ENCODE results near the gene SLC2A1. TPM values are rescaled to one million over a fixed set of nuclear protein-coding genes. Genes with fewer than 3 reads are reported as not detected.
A peak's percentile ranks its signal among the peaks of the same experiment; 100 is the strongest.

SLC2A1 gene
- total RNA-seq, 1 experiment from 2014 or later, result 327 TPM

DNA sequence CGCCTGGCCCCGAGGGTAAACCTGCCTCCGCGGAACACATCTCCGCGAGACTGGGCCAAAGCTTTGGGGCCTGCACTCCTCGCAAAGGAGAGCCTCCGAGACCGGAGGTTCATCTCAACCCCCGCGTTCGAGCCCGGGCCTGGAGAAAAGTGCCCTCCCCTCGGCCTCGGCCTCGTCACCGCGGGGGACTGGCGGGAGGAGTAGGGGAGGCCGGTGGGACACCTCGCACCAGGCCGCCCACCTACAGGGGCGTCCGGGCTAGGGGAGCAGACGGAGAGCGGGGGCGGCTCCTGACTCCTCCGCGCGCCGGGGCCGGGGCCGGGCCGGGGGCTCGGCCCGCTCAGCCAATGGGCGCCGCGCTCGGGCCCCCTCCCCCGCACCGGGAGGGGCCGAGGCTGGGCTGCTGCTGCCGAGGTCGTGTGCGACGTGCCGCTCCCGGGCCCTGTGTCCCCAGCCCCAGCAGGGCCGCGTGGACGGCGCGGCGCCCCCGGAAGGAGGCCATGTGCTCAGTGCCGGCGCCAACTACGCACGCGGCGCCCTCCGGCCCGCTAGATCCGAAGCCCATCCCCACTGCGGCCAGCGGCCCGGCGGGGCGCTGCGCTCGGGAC is 684 bp downstream of the SLC2A1 start:
- peak overlapping the region; percentile 76 for H3K27ac ChIP-seq
- intact Hi-C loops (cut with micrococcal nuclease; ENCODE audit: unreplicated experiment), result loop anchor here (1.0 to 2.0 kb wide), 7 partner anchors 8 to 115 kb away; no protein-coding TSS in a partner anchor
- CTCF ChIA-PET, result no interaction called here
- H3K4me2 ChIP-seq, result peak overlapping the region; percentile 77
- H3K9me2 ChIP-seq (ENCODE audit: insufficient read depth), result no peaks in the 10 kb centered on the region
- DNase-seq, result peak in 1 of 2 experiments; percentile 73
- TF ChIP-seq EZH2 (IDR thresholded peaks at IDR 0.05; ENCODE audit: low read depth), result no peak
- TF ChIP-seq, protein P1, sequence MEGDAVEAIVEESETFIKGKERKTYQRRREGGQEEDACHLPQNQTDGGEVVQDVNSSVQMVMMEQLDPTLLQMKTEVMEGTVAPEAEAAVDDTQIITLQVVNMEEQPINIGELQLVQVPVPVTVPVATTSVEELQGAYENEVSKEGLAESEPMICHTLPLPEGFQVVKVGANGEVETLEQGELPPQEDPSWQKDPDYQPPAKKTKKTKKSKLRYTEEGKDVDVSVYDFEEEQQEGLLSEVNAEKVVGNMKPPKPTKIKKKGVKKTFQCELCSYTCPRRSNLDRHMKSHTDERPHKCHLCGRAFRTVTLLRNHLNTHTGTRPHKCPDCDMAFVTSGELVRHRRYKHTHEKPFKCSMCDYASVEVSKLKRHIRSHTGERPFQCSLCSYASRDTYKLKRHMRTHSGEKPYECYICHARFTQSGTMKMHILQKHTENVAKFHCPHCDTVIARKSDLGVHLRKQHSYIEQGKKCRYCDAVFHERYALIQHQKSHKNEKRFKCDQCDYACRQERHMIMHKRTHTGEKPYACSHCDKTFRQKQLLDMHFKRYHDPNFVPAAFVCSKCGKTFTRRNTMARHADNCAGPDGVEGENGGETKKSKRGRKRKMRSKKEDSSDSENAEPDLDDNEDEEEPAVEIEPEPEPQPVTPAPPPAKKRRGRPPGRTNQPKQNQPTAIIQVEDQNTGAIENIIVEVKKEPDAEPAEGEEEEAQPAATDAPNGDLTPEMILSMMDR (conservative IDR thresholded peaks at IDR 0.05), result no peak
- H2AFZ ChIP-seq, result peak overlapping the region; percentile 25
- H3K4me3 ChIP-seq, result peak overlapping the region; percentile 98
- H4K20me1 ChIP-seq (ENCODE audit: insufficient read depth), result no peaks in the 10 kb centered on the region
- POLR2A ChIA-PET (ENCODE audit: unreplicated experiment), result interaction anchor here (0.6 to 0.7 kb wide), 2 partner anchors 14 to 63 kb away, joined by 3 read pairs; no protein-coding TSS in a partner anchor
- H3K4me1 ChIP-seq (replicated peaks; ENCODE audit: insufficient read depth), result peaks cover 61% of the 10 kb centered on the region
- no peaks in the 10 kb centered on the region for H3K9me3 ChIP-seq (ENCODE audit: insufficient read depth, low read depth)
- H3F3A ChIP-seq (ENCODE audit: insufficient read depth, low read depth), result peaks cover 10% of the 10 kb centered on the region
- no TSS peak for BruUV-seq (replicated peaks)
- peaks cover 61% of the 10 kb centered on the region for H3K79me2 ChIP-seq (ENCODE audit: low read depth)
- H3K36me3 ChIP-seq (ENCODE audit: low read depth), result no peaks in the 10 kb centered on the region
- no peaks in the 10 kb centered on the region for H3K27me3 ChIP-seq (ENCODE audit: insufficient read depth, low read depth)

- TSS peak; percentile 35 for BruUV-seq (replicated peaks)
- Histone ChIP-seq H4K20me1 (ENCODE audit: insufficient read depth) (no peaks in the 10 kb centered on the region; the same call in 1 of the 2 replicates), H3K9me3 (ENCODE audit: insufficient read depth, low read depth) (no peaks in the 10 kb centered on the region), H2AFZ (peak overlapping the region; percentile 7; the same call in 1 of the 2 replicates), H3K9me2 (ENCODE audit: insufficient read depth) (no peaks in the 10 kb centered on the region), H3K4me2 (peak overlapping the region; percentile 77), H3F3A (ENCODE audit: insufficient read depth, low read depth) (peaks cover 10% of the 10 kb centered on the region), H3K4me3 (peak overlapping the region; percentile 98), H3K4me1 (replicated peaks; ENCODE audit: insufficient read depth) (peaks cover 61% of the 10 kb centered on the region), H3K79me2 (ENCODE audit: low read depth) (peaks cover 68% of the 10 kb centered on the region), H3K27ac (peak overlapping the region; percentile 76), H3K36me3 (ENCODE audit: low read depth) (no peaks in the 10 kb centered on the region), H3K27me3 (ENCODE audit: insufficient read depth, low read depth) (no peaks in the 10 kb centered on the region)
- intact Hi-C loops (cut with micrococcal nuclease; ENCODE audit: unreplicated experiment), result loop anchor here (1.0 kb wide), 1 partner anchor 25 kb away; no protein-coding TSS in a partner anchor
- POLR2A ChIA-PET (ENCODE audit: unreplicated experiment), result interaction anchor here (0.5 to 0.7 kb wide), 4 partner anchors 13 to 597 kb away, joined by 3 to 4 read pairs (median 3); no protein-coding TSS in a partner anchor
- no peak for TF ChIP-seq EZH2 (IDR thresholded peaks at IDR 0.05; ENCODE audit: low read depth)
- TF ChIP-seq, protein P1 (conservative IDR thresholded peaks at IDR 0.05), result no peak
- CTCF ChIA-PET, result interaction anchor here (0.7 to 1.1 kb wide), 3 partner anchors 13 to 25 kb away, joined by 3 to 12 read pairs (median 3); no protein-coding TSS in a partner anchor
- no peak for DNase-seq
These were observed 1.3 kb downstream of the SLC2A1 start for GRCh38 chr1:42957229-42957879.

- ChIA-PET POLR2A (ENCODE audit: unreplicated experiment) (interaction anchor here (0.5 to 0.7 kb wide), 2 partner anchors 65 to 598 kb away, joined by 3 to 4 read pairs; no protein-coding TSS in a partner anchor), CTCF (interaction anchor here (0.7 to 1.1 kb wide), 3 partner anchors 12 to 25 kb away, joined by 3 to 12 read pairs (median 3); no protein-coding TSS in a partner anchor)
- no peaks in the 10 kb centered on the region for H3K36me3 ChIP-seq (ENCODE audit: low read depth)
- peak overlapping the region; percentile 76 for H3K27ac ChIP-seq
- TF ChIP-seq EZH2 (IDR thresholded peaks at IDR 0.05; ENCODE audit: low read depth), result no peak
- TF ChIP-seq, protein P1 (conservative IDR thresholded peaks at IDR 0.05), result no peak
- H3K9me2 ChIP-seq (ENCODE audit: insufficient read depth), result no peaks in the 10 kb centered on the region
- H3K4me3 ChIP-seq, result peak overlapping the region; percentile 98
- H3K27me3 ChIP-seq (ENCODE audit: insufficient read depth, low read depth), result no peaks in the 10 kb centered on the region
- H3K9me3 ChIP-seq (ENCODE audit: insufficient read depth, low read depth), result no peaks in the 10 kb centered on the region
- peak overlapping the region; percentile 77 for H3K4me2 ChIP-seq
- H3K79me2 ChIP-seq (ENCODE audit: low read depth), result peaks cover 74% of the 10 kb centered on the region
- no peak overlapping the region for H2AFZ ChIP-seq
- H3K4me1 ChIP-seq (replicated peaks; ENCODE audit: insufficient read depth), result peaks cover 63% of the 10 kb centered on the region
- no TSS peak for BruUV-seq (replicated peaks)
- DNase-seq, result no peak
- H3F3A ChIP-seq (ENCODE audit: insufficient read depth, low read depth), result peaks cover 12% of the 10 kb centered on the region
- H4K20me1 ChIP-seq (ENCODE audit: insufficient read depth), result peaks cover 1% of the 10 kb centered on the region; the same call in 1 of the 2 replicates
- intact Hi-C loops (cut with micrococcal nuclease; ENCODE audit: unreplicated experiment), result loop anchor here (1.0 kb wide), 1 partner anchor 24 kb away; no protein-coding TSS in a partner anchor
These were observed 1.9 kb downstream of the SLC2A1 start for GRCh38 chr1:42956739-42957138.

All from PC-9 (cell line).